Kidney epithelial cell (primary cell): ENCODE data around the gene ERCC6L2. TPM values are rescaled to one million over a fixed set of nuclear protein-coding genes. Genes with fewer than 3 reads are reported as not detected.

Source experiments
- DNase-seq: peaks from one replicate; pipeline ENCODE4 v3.0.0-alpha.2; 2010; ENCODE audit warnings: low read depth
- H3K27me3 ChIP-seq: 2 replicates; pipeline ENCODE4 v1.6.0; 2011; ENCODE audit warnings: low read length; ENCODE audit not compliant: control insufficient read depth, insufficient read depth
- H3K36me3 ChIP-seq: 2 replicates; pipeline ENCODE4 v1.5.1; 2011; ENCODE audit warnings: low read length; ENCODE audit not compliant: control insufficient read depth, insufficient read depth
- H3K4me3 ChIP-seq: 2 replicates; pipeline ENCODE4 v1.5.1; 2011; ENCODE audit warnings: low read depth, mild to moderate bottlenecking, control low read depth, low read length
- CTCF ChIP-seq: IDR thresholded peaks from 2 replicates; pipeline ENCODE4 v1.5.1; 2011; ENCODE audit warnings: mild to moderate bottlenecking, moderate library complexity, low read length, control low read depth, inconsistent platforms; ENCODE audit not compliant: insufficient read depth, poor library complexity, severe bottlenecking
- total RNA-seq: library from RNA; depleted of rRNA; stranded (reverse); fragments of >200 nt; gene quantifications from 2 replicates; pipeline ENCODE4 v1.2.3, GENCODE V29; 2015

The ERCC6L2 gene
- total RNA-seq, 1 donor from 2014 or later = 50.8 TPM

- Histone ChIP-seq H3K27me3 (no peaks in the 10 kb centered on the region), H3K4me3 (no peak overlapping the region), H3K36me3 (no peaks in the 10 kb centered on the region)
- DNase-seq = no peak
- no peak for TF ChIP-seq CTCF
Observed at GRCh38 chr9:95857124-95857523, 18.4 kb upstream of the ERCC6L2 start.

- Histone ChIP-seq H3K36me3 (no peaks in the 10 kb centered on the region), H3K4me3 (no peak overlapping the region), H3K27me3 (no peaks in the 10 kb centered on the region)
- TF ChIP-seq CTCF = no peak
- no peak for DNase-seq
Observed at GRCh38 chr9:95857896-95858295, 17.6 kb upstream of the ERCC6L2 start.

DNA sequence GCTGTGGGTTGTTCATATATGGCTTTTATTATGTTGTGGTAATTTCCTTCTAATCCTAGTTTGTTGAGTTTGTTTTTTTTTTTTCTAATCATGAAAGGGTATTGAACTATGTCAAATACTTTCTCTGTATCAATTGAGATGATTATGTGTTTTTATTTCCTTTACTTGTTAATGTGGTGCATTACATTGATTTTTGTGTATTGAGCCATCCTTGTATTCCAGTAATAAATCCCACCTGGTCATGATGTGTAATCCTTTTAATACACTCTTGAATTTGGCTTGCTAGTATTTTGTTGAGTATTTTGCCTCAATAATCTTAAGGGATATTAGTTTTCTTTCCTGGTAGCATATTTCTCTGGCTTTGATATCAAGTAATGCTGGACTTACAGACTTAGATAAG lies 13.1 kb upstream of the ERCC6L2 start:
- Histone ChIP-seq H3K27me3 (no peaks in the 10 kb centered on the region), H3K36me3 (no peaks in the 10 kb centered on the region), H3K4me3 (no peak overlapping the region)
- DNase-seq = no peak
- TF ChIP-seq CTCF = no peak

DNA sequence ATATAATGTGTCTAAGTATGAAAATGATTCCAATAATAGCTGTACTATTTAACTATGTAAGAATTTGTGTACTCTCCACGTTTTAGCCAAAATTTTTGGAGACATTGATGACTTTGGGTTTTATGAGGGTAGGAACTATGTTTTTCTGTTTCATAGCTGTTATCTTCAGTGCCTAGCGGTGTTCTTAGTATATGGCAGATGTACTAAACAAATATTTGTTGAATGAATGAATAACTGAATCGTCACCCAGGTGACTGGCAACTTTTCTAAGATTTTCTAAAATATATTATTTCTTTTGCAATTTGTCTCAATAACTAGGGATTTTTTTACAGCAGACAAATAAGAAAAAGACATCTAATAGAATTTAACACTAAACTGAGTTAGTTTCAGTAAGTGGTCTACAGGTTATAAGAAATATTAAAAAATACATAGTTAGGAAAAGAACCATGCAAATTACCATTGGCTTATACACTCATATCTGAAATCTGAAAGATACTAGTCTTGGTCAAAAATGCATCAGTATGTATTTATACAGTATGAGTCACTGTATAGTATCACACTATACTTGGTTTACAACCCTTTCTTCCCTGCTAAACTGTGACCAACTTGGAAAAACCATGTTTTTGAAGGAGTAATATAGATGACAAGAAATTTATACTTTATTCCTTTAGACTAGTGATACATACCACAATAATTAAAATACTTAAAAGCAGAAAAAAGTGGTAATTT lies 10.5 kb upstream of the ERCC6L2 start:
- no peak overlapping the region for H3K4me3 ChIP-seq
- no peak for TF ChIP-seq CTCF

DNA sequence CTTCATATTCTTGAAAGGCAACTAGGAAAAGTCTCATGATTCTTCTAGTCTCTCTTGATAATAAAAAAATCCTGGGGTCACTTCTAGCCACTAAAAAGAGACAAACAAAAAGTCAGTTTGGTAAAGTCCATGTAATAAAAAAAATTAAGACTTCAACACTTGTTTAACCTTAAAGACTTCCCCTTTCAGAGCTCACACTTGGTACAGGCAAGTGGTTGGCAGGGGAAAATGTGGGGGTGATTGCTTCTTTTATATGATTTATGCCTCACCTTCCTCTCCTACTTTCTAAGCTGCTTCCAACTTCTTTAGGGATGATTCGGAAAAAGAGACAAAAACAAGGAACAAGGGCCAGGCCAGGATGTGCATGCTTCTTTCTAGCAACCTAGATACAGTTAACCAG lies 5.1 kb upstream of the ERCC6L2 start:
- H3K4me3 ChIP-seq = no peak overlapping the region
- H3K27me3 ChIP-seq = no peaks in the 10 kb centered on the region
- no peak for TF ChIP-seq CTCF

More for the DNA sequence above, 10.5 kb upstream of the ERCC6L2 start:
- no peaks in the 10 kb centered on the region for H3K36me3 ChIP-seq
- H3K27me3 ChIP-seq = no peaks in the 10 kb centered on the region
- no peak for DNase-seq

DNA sequence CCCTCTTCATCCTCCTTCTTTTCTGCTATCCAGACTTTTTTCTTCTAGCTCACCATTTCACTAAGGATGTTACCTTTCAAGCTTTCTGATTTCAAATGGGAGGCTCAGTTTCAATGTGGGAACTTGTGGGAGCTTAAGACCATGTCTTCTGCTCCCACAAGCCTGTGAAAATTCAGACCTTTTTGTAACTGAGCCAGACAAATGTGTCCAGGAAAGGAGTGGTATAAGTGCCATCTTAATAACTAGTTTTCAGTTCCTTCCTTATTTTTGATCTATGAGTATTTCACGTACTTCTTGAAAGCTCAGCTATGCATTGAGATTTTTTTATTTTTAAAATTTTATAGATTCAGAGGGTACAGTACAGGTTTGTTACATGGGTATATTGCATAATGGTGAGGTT lies 4.6 kb upstream of the ERCC6L2 start:
- DNase-seq = no peak
- Histone ChIP-seq H3K4me3 (no peak overlapping the region), H3K27me3 (no peaks in the 10 kb centered on the region), H3K36me3 (no peaks in the 10 kb centered on the region)
- TF ChIP-seq CTCF = no peak

More for the DNA sequence above, 5.1 kb upstream of the ERCC6L2 start:
- no peak for DNase-seq
- no peaks in the 10 kb centered on the region for H3K36me3 ChIP-seq
